Endothelial cell of umbilical vein (primary cell): ENCODE measurements around the gene PPM1F. TPM values are rescaled to one million over a fixed set of nuclear protein-coding genes. Genes with fewer than 3 reads are reported as not detected.
A peak's percentile ranks its signal among the peaks of the same experiment; 100 is the strongest.

Experiments used
- BruUV-seq: library from RNA; stranded (reverse); fragments of 400-500 nt; replicated peaks from 2 replicates; lab custom pipeline; 2021; lab: Mats Ljungman, UMichigan
- CTCF ChIA-PET: fragments of 300-600, 350-600 bp; sonication (Branson Sonifier 250); formaldehyde crosslinking; loops from one replicate; lab custom pipeline; 2021; ENCODE audit warnings: antibody characterized with exemption, inconsistent platforms; lab: Charles Lee
- POLR2A ChIA-PET: fragments of 300-600, 350-600 bp; sonication (Branson Sonifier 250); formaldehyde crosslinking; loops from one replicate; lab custom pipeline; 2021; ENCODE audit warnings: antibody characterized with exemption, inconsistent platforms; lab: Charles Lee
- DNase-seq: peaks from one replicate; pipeline ENCODE4 v3.0.0-alpha.2; 2011; ENCODE audit warnings: low read depth, low spot score
- FAIRE-seq: peaks from 2 replicates; lab custom pipeline; 2011; peaks lifted over from hg19 to GRCh38; lab: Jason Lieb, UNC
- H2AFZ ChIP-seq: 2 replicates; pipeline ENCODE4 v1.6.0; 2012; ENCODE audit warnings: low read depth, low read length, control low read depth, inconsistent platforms
- H3K27ac ChIP-seq: 2 replicates; pipeline ENCODE4 v1.5.1; 2011; ENCODE audit warnings: low read depth, mild to moderate bottlenecking, control low read depth, low read length, moderate library complexity; ENCODE audit not compliant: insufficient read depth
- H3K27me3 ChIP-seq, 2 experiments: 2 replicates each; pipeline versions ENCODE4 v1.6.0 to v1.6.1; 2011; ENCODE audit warnings: low read length in 2 of 2, mixed read lengths in 1 of 2; ENCODE audit not compliant: control insufficient read depth in 2 of 2, insufficient read depth in 2 of 2
- H3K36me3 ChIP-seq, 2 experiments: 2 replicates in 1 of 2; 3 replicates in 1 of 2; pipeline ENCODE4 v1.5.1; 2011; ENCODE audit warnings: low read length in 2 of 2, mild to moderate bottlenecking in 1 of 2, moderate library complexity in 1 of 2; ENCODE audit not compliant: control insufficient read depth in 2 of 2, insufficient read depth in 2 of 2; ENCODE audit errors: extremely low read depth in 1 of 2
- H3K4me1 ChIP-seq: 3 replicates; pipeline ENCODE4 v1.5.1; 2011; ENCODE audit warnings: mild to moderate bottlenecking, low read length; ENCODE audit not compliant: control insufficient read depth, insufficient read depth; ENCODE audit errors: extremely low read depth
- H3K4me2 ChIP-seq: 2 replicates; pipeline ENCODE4 v1.6.1; 2011; ENCODE audit warnings: low read length, control low read depth, mixed read lengths; ENCODE audit not compliant: insufficient read depth
- H3K4me3 ChIP-seq, 3 experiments: fragments of 200-600 bp in 1 of 3; sonication (generic), shearing (Covaris generic) in 1 of 3; replicated peaks in 1 of 3; 2 replicates each; pipeline ENCODE4 v1.5.1; 2011 to 2016; ENCODE audit warnings: control low read depth in 3 of 3, low read length in 3 of 3, mild to moderate bottlenecking in 2 of 3, inconsistent platforms in 1 of 3, low read depth in 1 of 3, moderate library complexity in 1 of 3; ENCODE audit not compliant: insufficient read depth in 1 of 3
- H3K79me2 ChIP-seq: 2 replicates; pipeline ENCODE4 v1.6.0; 2012; ENCODE audit warnings: low read length, inconsistent platforms; ENCODE audit not compliant: control insufficient read depth, insufficient read depth
- H3K9ac ChIP-seq: replicated peaks from 2 replicates; pipeline ENCODE3; 2011; ENCODE audit warnings: low read length, control low read depth; ENCODE audit not compliant: insufficient read depth; ENCODE audit errors: extremely low read depth
- H3K9me1 ChIP-seq: replicated peaks from 3 replicates; pipeline ENCODE4 v1.6.0; 2011; ENCODE audit warnings: mild to moderate bottlenecking, low read length; ENCODE audit not compliant: control insufficient read depth, insufficient read depth; ENCODE audit errors: extremely low read depth
- H3K9me3 ChIP-seq: replicated peaks from 2 replicates; pipeline ENCODE4 v1.5.1; 2012; ENCODE audit warnings: low read length, inconsistent platforms; ENCODE audit not compliant: control insufficient read depth, insufficient read depth
- H4K20me1 ChIP-seq: replicated peaks from 2 replicates; pipeline ENCODE3; 2011; ENCODE audit warnings: mild to moderate bottlenecking, low read length; ENCODE audit not compliant: control insufficient read depth, insufficient read depth; ENCODE audit errors: extremely low read depth
- EZH2 ChIP-seq: IDR thresholded peaks from 2 replicates; pipeline ENCODE4 v1.6.1; 2012; ENCODE audit warnings: borderline replicate concordance, low read depth, mild to moderate bottlenecking, moderate library complexity, low read length, inconsistent platforms; ENCODE audit not compliant: severe bottlenecking
- POLR2A ChIP-seq: IDR thresholded peaks from 2 replicates; pipeline ENCODE4 v1.6.1; 2012; ENCODE audit warnings: low read depth, mild to moderate bottlenecking, control low read depth, low read length
- POLR2AphosphoS5 ChIP-seq: IDR thresholded peaks from 2 replicates; pipeline ENCODE4 v1.6.1; 2012; ENCODE audit warnings: low read depth, mild to moderate bottlenecking, control low read depth, low read length, moderate library complexity; ENCODE audit not compliant: insufficient read depth
- dilution Hi-C: fragments of 300-500 bp; cut with MboI; formaldehyde crosslinking; loops from one replicate; pipeline ENCODE4 v1.15.0; 2019; ENCODE audit warnings: low sequenced_read_pairs; ENCODE audit not compliant: extremely low pct_ligation_motif_present
- intact Hi-C: fragments of 100-400 bp; cut with micrococcal nuclease; formaldehyde crosslinking; loops from one replicate; pipeline ENCODE4 v1.10.0; 2022
- polyA plus RNA-seq, 4 experiments: library from polyadenylated mRNA; depleted of rRNA in 3 of 4; stranded (reverse) in 3 of 4; unstranded in 1 of 4; fragments of >200 nt; gene quantifications; 2 replicates each; pipeline versions ENCODE4 v1.2.1 to v1.2.3, GENCODE V29; 2011 to 2012; ENCODE audit warnings: missing spikeins in 1 of 4
- total RNA-seq: library from RNA; stranded (reverse); gene quantifications from 2 replicates; pipeline ENCODE4 v1.2.3, GENCODE V29; 2021
- TF ChIP-seq, protein P1 (sequence below): IDR thresholded peaks from 2 replicates; pipeline ENCODE4 v1.6.1; 2011; ENCODE audit not compliant: insufficient read depth, insufficient read length

The PPM1F gene
- total and polyA plus RNA-seq, 2 donors (not counting 3 experiments of a cell fraction or from before 2014, with no cell fraction given): 107 to 178 TPM

DNA sequence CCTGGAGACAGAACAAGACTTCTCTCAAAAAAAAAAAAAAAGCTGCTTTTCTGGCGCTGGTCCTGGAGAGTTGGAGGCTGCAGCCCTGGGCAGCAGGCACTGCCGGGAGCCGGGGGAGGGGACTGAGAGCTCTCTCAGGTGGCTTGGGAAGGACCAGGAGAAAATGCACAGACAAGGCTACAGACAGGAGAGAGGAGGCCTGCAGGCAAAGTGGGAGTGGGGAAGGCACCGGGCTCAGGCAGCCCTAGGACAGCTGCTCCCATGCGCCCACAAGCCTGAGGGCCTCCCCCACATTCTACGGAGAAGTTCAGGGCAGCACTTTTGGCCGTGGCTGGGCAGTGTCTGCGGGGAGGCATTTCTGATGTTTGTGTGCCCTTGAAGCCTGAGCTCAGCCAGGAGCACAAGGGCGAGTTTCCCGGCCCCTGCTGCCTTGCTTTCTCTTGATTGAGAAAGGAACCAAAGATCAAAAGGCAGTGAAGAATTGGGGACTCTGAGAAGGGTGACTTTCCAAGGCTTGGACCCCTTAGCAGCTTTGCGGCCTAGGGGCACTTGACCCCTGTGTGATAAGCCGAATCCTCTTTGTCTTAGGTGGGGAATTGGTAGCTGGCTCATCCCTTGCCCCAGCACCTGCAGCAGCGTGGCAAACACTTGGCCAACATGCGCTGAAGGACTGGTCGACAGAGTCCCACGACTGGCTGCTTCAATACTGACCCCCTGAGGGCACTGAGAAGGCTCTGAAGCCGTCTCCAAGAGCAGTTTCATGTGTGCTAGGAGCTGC is 35.3 kb downstream of the PPM1F start:
- CTCF ChIA-PET: interaction anchor here (0.9 to 4.1 kb wide), 3 partner anchors 142 to 219 kb away, joined by 3 to 19 read pairs (median 3); no protein-coding TSS in a partner anchor
- intact Hi-C loops: no loop called here
- DNase-seq (no peak), FAIRE-seq (no peak)
- no peak overlapping the region for H3K27ac ChIP-seq
- H3K36me3 ChIP-seq: peaks cover 5 to 9% of the 10 kb centered on the region in 2 experiments
- no peak overlapping the region for H3K4me2 ChIP-seq
- POLR2A ChIA-PET: no interaction called here
- no peak overlapping the region for H2AFZ ChIP-seq
- H3K27me3 ChIP-seq: no peaks in the 10 kb centered on the region
- TF ChIP-seq POLR2A (no peak), POLR2AphosphoS5 (peak; percentile 19)
- TF ChIP-seq, protein P1, sequence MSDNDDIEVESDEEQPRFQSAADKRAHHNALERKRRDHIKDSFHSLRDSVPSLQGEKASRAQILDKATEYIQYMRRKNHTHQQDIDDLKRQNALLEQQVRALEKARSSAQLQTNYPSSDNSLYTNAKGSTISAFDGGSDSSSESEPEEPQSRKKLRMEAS: no peak
- no peaks in the 10 kb centered on the region for H3K4me1 ChIP-seq
- no peaks in the 10 kb centered on the region for H3K9me3 ChIP-seq
- dilution Hi-C loops: no loop called here
- no peak overlapping the region for H3K9ac ChIP-seq
- H3K9me1 ChIP-seq: no peaks in the 10 kb centered on the region
- H3K79me2 ChIP-seq: no peaks in the 10 kb centered on the region
- H3K4me3 ChIP-seq: no peak overlapping the region
- H4K20me1 ChIP-seq: peaks cover 3% of the 10 kb centered on the region
- BruUV-seq: no TSS peak

DNA sequence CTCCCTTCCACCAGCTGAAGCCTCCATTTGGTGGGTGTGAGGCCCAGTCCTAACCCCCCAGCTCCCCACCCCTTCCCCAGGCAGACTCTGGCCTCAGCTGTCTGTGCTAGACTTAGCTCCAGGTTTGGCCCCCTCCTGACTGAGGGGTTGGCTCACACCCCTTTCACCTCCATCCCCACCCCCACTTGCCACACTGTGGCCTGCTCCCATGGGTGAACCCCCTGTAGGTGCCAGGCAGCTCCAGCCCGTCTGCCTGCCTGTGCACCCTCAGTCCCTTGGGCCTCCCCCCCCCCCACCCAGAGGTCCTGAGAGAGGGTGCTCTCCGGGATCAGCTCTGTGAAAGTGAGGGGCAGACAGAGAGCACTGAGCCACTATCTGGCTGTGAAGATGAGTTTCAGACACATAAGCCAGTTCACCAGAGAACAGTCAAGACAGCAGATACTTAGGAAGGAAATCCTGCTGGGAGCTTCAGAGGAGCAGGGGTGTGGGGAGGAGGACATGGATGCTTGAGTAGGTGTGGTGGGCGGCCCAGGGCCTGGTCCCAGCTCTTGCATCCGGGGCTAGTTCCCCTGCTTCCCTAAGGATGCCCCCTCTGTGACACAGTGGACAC is 36.2 kb downstream of the PPM1F start:
- ChIA-PET CTCF (interaction anchor here (1.0 to 4.1 kb wide), 2 partner anchors 141 to 153 kb away, joined by 3 to 19 read pairs; no protein-coding TSS in a partner anchor), POLR2A (interaction anchor here (0.6 kb wide), 1 partner anchor 74 kb away, joined by 3 read pairs; no protein-coding TSS in a partner anchor)
- no peak overlapping the region for H2AFZ ChIP-seq
- H3K4me2 ChIP-seq: no peak overlapping the region
- intact Hi-C loops: no loop called here
- H3K79me2 ChIP-seq: no peaks in the 10 kb centered on the region
- no peak for DNase-seq
- peaks cover 3% of the 10 kb centered on the region for H4K20me1 ChIP-seq
- peaks cover 0 to 8% of the 10 kb centered on the region in 2 experiments for H3K36me3 ChIP-seq
- TF ChIP-seq EZH2: no peak
- peak; percentile 3 for TF ChIP-seq POLR2A
- H3K4me3 ChIP-seq: no peak overlapping the region
- dilution Hi-C loops: no loop called here
- H3K27ac ChIP-seq: no peak overlapping the region
- no peaks in the 10 kb centered on the region for H3K9me1 ChIP-seq
- no peaks in the 10 kb centered on the region for H3K27me3 ChIP-seq
- no peak for FAIRE-seq
- BruUV-seq: no TSS peak
- no peak overlapping the region for H3K9ac ChIP-seq
- H3K4me1 ChIP-seq: no peaks in the 10 kb centered on the region
- H3K9me3 ChIP-seq: no peaks in the 10 kb centered on the region
